A549 (cell line): ENCODE measurements around the gene TNS1.
"Not testable (repeated sequence)": the region's sequence is repeated elsewhere in the genome, so short reads cannot be mapped to it uniquely, and the experiment has no call there.

Experiments used
- CTCF ChIP-seq: fragments of >200 bp; sonication (Bioruptor Twin); formaldehyde crosslinking; IDR thresholded peaks from 3 replicates; pipeline ENCODE4 v1.5.1; 2016
- SMC3 ChIP-seq: fragments of >200 bp; sonication (Bioruptor Twin); formaldehyde crosslinking; IDR thresholded peaks from 3 replicates; pipeline ENCODE4 v1.6.1; 2018; ENCODE audit warnings: inconsistent platforms

GRCh38 chr2:218018842-218019125, 16.0 kb upstream of the TNS1 start:
- TF ChIP-seq CTCF, SMC3: not testable (repeated sequence)
